NCI-H1092 treated with DMSO at 0.1 percent for 48 hours (cell line): Measurements from ENCODE around the gene OR4F15.
A peak's percentile ranks its signal among the peaks of the same experiment; 100 is the strongest.

Experiments used
- DNase-seq: peaks from one replicate; lab custom pipeline; 2025; lab: John Stamatoyannopoulos, UW

Gene OR4F15

GRCh38 chr15:101804375-101804774 is 7.6 kb upstream of the OR4F15 start:
- DNase-seq = no peak

- no peak for DNase-seq
Observed at GRCh38 chr15:101804941-101805340, 7.1 kb upstream of the OR4F15 start.

GRCh38 chr15:101805605-101806345 is 6.2 kb upstream of the OR4F15 start:
- no peak for DNase-seq

GRCh38 chr15:101807345-101807945 is 4.6 kb upstream of the OR4F15 start:
- DNase-seq = no peak

GRCh38 chr15:101808201-101808600 is 3.8 kb upstream of the OR4F15 start:
- DNase-seq = peak; percentile 23

- no peak for DNase-seq
Observed at GRCh38 chr15:101810456-101810855, 1.5 kb upstream of the OR4F15 start.

- no peak for DNase-seq
Observed at GRCh38 chr15:101810876-101811275, 1.1 kb upstream of the OR4F15 start.

- DNase-seq = no peak
Observed at GRCh38 chr15:101813803-101814534, 2.0 kb downstream of the OR4F15 start.

- no peak for DNase-seq
Observed at GRCh38 chr15:101820781-101821180, 8.8 kb downstream of the OR4F15 start.

- no peak for DNase-seq
Observed at GRCh38 chr15:101827257-101827656, 15.3 kb downstream of the OR4F15 start.

- DNase-seq = no peak
Observed at GRCh38 chr15:101828774-101829173, 16.8 kb downstream of the OR4F15 start.

GRCh38 chr15:101841656-101842055 is 29.7 kb downstream of the OR4F15 start:
- no peak for DNase-seq

GRCh38 chr15:101844916-101845315 is 32.9 kb downstream of the OR4F15 start:
- no peak for DNase-seq

GRCh38 chr15:101852356-101852755 is 40.4 kb downstream of the OR4F15 start:
- DNase-seq = no peak
